Measurements from ENCODE around the gene IRX2.

DNA sequence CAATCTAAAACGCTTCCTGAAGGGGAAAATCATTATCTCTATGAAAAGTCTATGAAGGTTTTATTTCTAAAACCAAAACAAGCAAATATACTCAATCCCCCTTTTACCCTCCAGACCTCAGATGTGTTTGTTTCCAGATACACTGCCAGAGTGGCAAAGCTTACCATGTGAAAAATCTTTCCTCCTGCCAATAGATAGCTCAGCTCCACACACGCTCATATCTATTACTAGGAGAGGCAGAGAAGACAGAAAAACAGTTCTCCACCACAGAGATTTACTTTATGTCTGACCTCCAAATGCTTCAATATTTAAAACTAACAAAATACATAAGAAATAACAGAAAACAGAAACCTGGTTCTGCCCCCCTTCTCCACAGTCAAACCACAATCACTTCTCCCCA lies 7.0 kb downstream of the IRX2 start:
- TF ChIP-seq SP2 (IDR thresholded peaks at IDR 0.05; ENCODE audit: low read length) (no peak), HDAC2 (IDR thresholded peaks at IDR 0.05; ENCODE audit: borderline replicate concordance in 1 of 2, low read depth in 2 of 2, low read length in 2 of 2) (no peak), POLR2A (IDR thresholded peaks at IDR 0.05; ENCODE audit: control extremely low read depth in 1 of 2, low read depth in 2 of 2, low read length in 2 of 2) (no peak)
- TF ChIP-seq, protein P1, sequence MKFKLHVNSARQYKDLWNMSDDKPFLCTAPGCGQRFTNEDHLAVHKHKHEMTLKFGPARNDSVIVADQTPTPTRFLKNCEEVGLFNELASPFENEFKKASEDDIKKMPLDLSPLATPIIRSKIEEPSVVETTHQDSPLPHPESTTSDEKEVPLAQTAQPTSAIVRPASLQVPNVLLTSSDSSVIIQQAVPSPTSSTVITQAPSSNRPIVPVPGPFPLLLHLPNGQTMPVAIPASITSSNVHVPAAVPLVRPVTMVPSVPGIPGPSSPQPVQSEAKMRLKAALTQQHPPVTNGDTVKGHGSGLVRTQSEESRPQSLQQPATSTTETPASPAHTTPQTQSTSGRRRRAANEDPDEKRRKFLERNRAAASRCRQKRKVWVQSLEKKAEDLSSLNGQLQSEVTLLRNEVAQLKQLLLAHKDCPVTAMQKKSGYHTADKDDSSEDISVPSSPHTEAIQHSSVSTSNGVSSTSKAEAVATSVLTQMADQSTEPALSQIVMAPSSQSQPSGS (IDR thresholded peaks at IDR 0.05; ENCODE audit: low read length): no peak
- TF ChIP-seq, protein P2, sequence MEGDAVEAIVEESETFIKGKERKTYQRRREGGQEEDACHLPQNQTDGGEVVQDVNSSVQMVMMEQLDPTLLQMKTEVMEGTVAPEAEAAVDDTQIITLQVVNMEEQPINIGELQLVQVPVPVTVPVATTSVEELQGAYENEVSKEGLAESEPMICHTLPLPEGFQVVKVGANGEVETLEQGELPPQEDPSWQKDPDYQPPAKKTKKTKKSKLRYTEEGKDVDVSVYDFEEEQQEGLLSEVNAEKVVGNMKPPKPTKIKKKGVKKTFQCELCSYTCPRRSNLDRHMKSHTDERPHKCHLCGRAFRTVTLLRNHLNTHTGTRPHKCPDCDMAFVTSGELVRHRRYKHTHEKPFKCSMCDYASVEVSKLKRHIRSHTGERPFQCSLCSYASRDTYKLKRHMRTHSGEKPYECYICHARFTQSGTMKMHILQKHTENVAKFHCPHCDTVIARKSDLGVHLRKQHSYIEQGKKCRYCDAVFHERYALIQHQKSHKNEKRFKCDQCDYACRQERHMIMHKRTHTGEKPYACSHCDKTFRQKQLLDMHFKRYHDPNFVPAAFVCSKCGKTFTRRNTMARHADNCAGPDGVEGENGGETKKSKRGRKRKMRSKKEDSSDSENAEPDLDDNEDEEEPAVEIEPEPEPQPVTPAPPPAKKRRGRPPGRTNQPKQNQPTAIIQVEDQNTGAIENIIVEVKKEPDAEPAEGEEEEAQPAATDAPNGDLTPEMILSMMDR (IDR thresholded peaks at IDR 0.05; ENCODE audit: control extremely low read depth in 1 of 3, insufficient read depth in 1 of 3, low read depth in 1 of 3, low read length in 3 of 3): no peak
- TF ChIP-seq, protein P3, sequence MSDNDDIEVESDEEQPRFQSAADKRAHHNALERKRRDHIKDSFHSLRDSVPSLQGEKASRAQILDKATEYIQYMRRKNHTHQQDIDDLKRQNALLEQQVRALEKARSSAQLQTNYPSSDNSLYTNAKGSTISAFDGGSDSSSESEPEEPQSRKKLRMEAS (IDR thresholded peaks at IDR 0.05): no peak
